ENCODE measurements around the gene VSTM2L. TPM values are rescaled to one million over a fixed set of nuclear protein-coding genes. Genes with fewer than 3 reads are reported as not detected.
A peak's percentile ranks its signal among the peaks of the same experiment; 100 is the strongest.

The VSTM2L gene
- total and polyA plus RNA-seq, 2 of the 13 experiments (the other 11 are each of a cell fraction or from before 2014, with no cell fraction given) = not detected

- TF ChIP-seq, protein P1, sequence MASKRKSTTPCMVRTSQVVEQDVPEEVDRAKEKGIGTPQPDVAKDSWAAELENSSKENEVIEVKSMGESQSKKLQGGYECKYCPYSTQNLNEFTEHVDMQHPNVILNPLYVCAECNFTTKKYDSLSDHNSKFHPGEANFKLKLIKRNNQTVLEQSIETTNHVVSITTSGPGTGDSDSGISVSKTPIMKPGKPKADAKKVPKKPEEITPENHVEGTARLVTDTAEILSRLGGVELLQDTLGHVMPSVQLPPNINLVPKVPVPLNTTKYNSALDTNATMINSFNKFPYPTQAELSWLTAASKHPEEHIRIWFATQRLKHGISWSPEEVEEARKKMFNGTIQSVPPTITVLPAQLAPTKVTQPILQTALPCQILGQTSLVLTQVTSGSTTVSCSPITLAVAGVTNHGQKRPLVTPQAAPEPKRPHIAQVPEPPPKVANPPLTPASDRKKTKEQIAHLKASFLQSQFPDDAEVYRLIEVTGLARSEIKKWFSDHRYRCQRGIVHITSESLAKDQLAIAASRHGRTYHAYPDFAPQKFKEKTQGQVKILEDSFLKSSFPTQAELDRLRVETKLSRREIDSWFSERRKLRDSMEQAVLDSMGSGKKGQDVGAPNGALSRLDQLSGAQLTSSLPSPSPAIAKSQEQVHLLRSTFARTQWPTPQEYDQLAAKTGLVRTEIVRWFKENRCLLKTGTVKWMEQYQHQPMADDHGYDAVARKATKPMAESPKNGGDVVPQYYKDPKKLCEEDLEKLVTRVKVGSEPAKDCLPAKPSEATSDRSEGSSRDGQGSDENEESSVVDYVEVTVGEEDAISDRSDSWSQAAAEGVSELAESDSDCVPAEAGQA (IDR thresholded peaks at IDR 0.05; ENCODE audit: low read depth) = peak; percentile 41; the same call in 1 of the 2 replicates
- TF ChIP-seq, protein P1 (CRISPR knock-in tag; IDR thresholded peaks at IDR 0.05; ENCODE audit: borderline replicate concordance) = no peak
- TF ChIP-seq BORCS8-MEF2B (CRISPR knock-in tag; IDR thresholded peaks at IDR 0.05) = peak; percentile 70; the same call in 1 of the 2 replicates
- TF ChIP-seq ZNF605 (CRISPR knock-in tag; IDR thresholded peaks at IDR 0.05) = peak; percentile 82; the same call in 1 of the 2 replicates
- TF ChIP-seq PHF8 (CRISPR knock-in tag; IDR thresholded peaks at IDR 0.05) = peak; percentile 15; the same call in 1 of the 2 replicates
- TF ChIP-seq PHF20 (CRISPR knock-in tag; IDR thresholded peaks at IDR 0.05) = peak; percentile 46; the same call in 1 of the 2 replicates
- TF ChIP-seq ZNF331 (CRISPR knock-in tag; IDR thresholded peaks at IDR 0.05) = peak; percentile 92
- peak; percentile 71 for TF ChIP-seq ZNF205 (CRISPR knock-in tag; IDR thresholded peaks at IDR 0.05)
- TF ChIP-seq, protein P2, sequence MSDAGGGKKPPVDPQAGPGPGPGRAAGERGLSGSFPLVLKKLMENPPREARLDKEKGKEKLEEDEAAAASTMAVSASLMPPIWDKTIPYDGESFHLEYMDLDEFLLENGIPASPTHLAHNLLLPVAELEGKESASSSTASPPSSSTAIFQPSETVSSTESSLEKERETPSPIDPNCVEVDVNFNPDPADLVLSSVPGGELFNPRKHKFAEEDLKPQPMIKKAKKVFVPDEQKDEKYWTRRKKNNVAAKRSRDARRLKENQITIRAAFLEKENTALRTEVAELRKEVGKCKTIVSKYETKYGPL (CRISPR knock-in tag; IDR thresholded peaks at IDR 0.05) = no peak
- TF ChIP-seq RBFOX2 (IDR thresholded peaks at IDR 0.05; ENCODE audit: low read depth, low read length) = no peak
- TF ChIP-seq, protein P3, sequence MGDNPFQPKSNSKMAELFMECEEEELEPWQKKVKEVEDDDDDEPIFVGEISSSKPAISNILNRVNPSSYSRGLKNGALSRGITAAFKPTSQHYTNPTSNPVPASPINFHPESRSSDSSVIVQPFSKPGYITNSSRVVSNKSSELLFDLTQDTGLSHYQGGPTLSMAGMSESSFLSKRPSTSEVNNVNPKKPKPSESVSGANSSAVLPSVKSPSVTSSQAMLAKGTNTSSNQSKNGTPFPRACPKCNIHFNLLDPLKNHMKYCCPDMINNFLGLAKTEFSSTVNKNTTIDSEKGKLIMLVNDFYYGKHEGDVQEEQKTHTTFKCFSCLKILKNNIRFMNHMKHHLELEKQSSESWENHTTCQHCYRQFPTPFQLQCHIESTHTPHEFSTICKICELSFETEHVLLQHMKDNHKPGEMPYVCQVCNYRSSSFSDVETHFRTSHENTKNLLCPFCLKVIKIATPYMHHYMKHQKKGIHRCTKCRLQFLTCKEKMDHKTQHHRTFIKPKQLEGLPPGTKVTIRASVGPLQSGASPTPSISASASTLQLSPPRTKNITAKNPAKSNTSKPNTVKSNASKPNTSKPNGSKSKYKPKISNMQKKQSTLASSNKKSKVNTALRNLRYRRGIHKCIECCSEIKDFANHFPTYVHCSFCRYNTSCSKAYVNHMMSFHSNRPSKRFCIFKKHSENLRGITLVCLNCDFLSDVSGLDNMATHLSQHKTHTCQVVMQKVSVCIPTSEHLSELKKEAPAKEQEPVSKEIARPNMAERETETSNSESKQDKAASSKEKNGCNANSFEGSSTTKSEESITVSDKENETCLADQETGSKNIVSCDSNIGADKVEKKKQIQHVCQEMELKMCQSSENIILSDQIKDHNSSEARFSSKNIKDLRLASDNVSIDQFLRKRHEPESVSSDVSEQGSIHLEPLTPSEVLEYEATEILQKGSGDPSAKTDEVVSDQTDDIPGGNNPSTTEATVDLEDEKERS (CRISPR knock-in tag; IDR thresholded peaks at IDR 0.05) = no peak
- TF ChIP-seq TGIF2 (CRISPR knock-in tag; IDR thresholded peaks at IDR 0.05) = no peak
- TF ChIP-seq ZFP1 (CRISPR knock-in tag; IDR thresholded peaks at IDR 0.05) = no peak
- TF ChIP-seq SRY (CRISPR knock-in tag; IDR thresholded peaks at IDR 0.05) = 0 out of 2 replicates have a peak, but pooled peaks have one; percentile 39
- no peak for TF ChIP-seq ZNF260 (CRISPR knock-in tag; IDR thresholded peaks at IDR 0.05; ENCODE audit: borderline replicate concordance, low read depth)
- TF ChIP-seq, protein P4, sequence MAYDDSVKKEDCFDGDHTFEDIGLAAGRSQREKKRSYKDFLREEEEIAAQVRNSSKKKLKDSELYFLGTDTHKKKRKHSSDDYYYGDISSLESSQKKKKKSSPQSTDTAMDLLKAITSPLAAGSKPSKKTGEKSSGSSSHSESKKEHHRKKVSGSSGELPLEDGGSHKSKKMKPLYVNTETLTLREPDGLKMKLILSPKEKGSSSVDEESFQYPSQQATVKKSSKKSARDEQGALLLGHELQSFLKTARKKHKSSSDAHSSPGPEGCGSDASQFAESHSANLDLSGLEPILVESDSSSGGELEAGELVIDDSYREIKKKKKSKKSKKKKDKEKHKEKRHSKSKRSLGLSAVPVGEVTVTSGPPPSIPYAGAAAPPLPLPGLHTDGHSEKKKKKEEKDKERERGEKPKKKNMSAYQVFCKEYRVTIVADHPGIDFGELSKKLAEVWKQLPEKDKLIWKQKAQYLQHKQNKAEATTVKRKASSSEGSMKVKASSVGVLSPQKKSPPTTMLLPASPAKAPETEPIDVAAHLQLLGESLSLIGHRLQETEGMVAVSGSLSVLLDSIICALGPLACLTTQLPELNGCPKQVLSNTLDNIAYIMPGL (CRISPR knock-in tag; IDR thresholded peaks at IDR 0.05; ENCODE audit: borderline replicate concordance in 1 of 2, low read depth in 1 of 2) = no peak; a peak in 1 of 4 replicates
- no peak for TF ChIP-seq ZZZ3 (CRISPR knock-in tag; IDR thresholded peaks at IDR 0.05; ENCODE audit: borderline replicate concordance)
Measured at GRCh38 chr20:37984018-37984785, 81.3 kb downstream of the VSTM2L start (continued).

Data from HepG2 (cell line).